SK-N-SH (cell line): Measurements from ENCODE around the gene SNHG17. TPM values are rescaled to one million over a fixed set of nuclear protein-coding genes. Genes with fewer than 3 reads are reported as not detected.
A peak's percentile ranks its signal among the peaks of the same experiment; 100 is the strongest.

Experiments used
- CTCF ChIA-PET: fragments of 300-600, 350-600 bp; formaldehyde crosslinking; extraction: SDS; loops from one replicate; lab custom pipeline; 2021; lab: Yijun Ruan, JAX
- POLR2A ChIA-PET: fragments of 350-600 bp; sonication (Branson Sonifier 250); formaldehyde crosslinking; extraction: SDS; loops from one replicate; lab custom pipeline; 2020; ENCODE audit warnings: antibody characterized with exemption, inconsistent platforms; lab: Yijun Ruan, JAX
- DNase-seq: peaks from one replicate; pipeline ENCODE4 v3.0.0; 2012
- H2AFZ ChIP-seq: fragments of 200-600 bp; sonication (generic); 2 replicates; pipeline ENCODE4 v1.8.1; 2016; ENCODE audit warnings: antibody characterized with exemption, mild to moderate bottlenecking, low read depth
- H3F3A ChIP-seq: fragments of 200-600 bp; sonication (generic); replicated peaks from 2 replicates; pipeline ENCODE3; 2016; ENCODE audit warnings: antibody characterized with exemption, mild to moderate bottlenecking; ENCODE audit not compliant: insufficient read depth
- H3K27ac ChIP-seq, 2 experiments: fragments of 200-500 bp in 1 of 2; fragments of 200-600 bp in 1 of 2; sonication (Bioruptor generic) in 1 of 2; sonication (generic), shearing (Covaris generic) in 1 of 2; 2 replicates each; pipeline versions ENCODE4 v1.5.1 to v1.6.1; 2014 to 2016; ENCODE audit warnings: low read depth in 2 of 2, inconsistent platforms in 1 of 2, low read length in 1 of 2, mild to moderate bottlenecking in 1 of 2, mixed read lengths in 1 of 2
- H3K27me3 ChIP-seq: fragments of 200-600 bp; sonication (generic), shearing (Covaris generic); 2 replicates; pipeline ENCODE4 v1.6.1; 2016; ENCODE audit warnings: mixed run types; ENCODE audit not compliant: insufficient read depth
- H3K36me3 ChIP-seq, 2 experiments: fragments of 200-500 bp in 1 of 2; fragments of 200-600 bp in 1 of 2; sonication (Bioruptor generic) in 1 of 2; sonication (generic) in 1 of 2; replicated peaks in 1 of 2; 2 replicates each; pipeline versions ENCODE3 to v1.5.1; 2014 to 2016; ENCODE audit warnings: low read length in 1 of 2, mild to moderate bottlenecking in 1 of 2; ENCODE audit not compliant: insufficient read depth in 2 of 2, control insufficient read depth in 1 of 2
- H3K4me1 ChIP-seq, 2 experiments: fragments of 200-500 bp in 1 of 2; fragments of 200-600 bp in 1 of 2; sonication (Bioruptor generic) in 1 of 2; sonication (generic), shearing (Covaris generic) in 1 of 2; 2 replicates each; pipeline versions ENCODE4 v1.5.1 to v1.6.1; 2014 to 2016; ENCODE audit warnings: low read depth in 1 of 2, low read length in 1 of 2, mixed run types in 1 of 2; ENCODE audit not compliant: insufficient read depth in 2 of 2, control insufficient read depth in 1 of 2
- H3K4me2 ChIP-seq: fragments of 200-600 bp; sonication (generic), shearing (Covaris generic); 2 replicates; pipeline ENCODE4 v1.6.1; 2017; ENCODE audit warnings: mixed run types
- H3K4me3 ChIP-seq, 2 experiments: fragments of 200-500 bp in 1 of 2; fragments of 200-600 bp in 1 of 2; sonication (Bioruptor generic) in 1 of 2; sonication (generic), shearing (Covaris generic) in 1 of 2; 2 replicates each; pipeline versions ENCODE4 v1.5.1 to v1.8.1; 2014 to 2016; ENCODE audit warnings: low read depth in 2 of 2, inconsistent platforms in 1 of 2, low read length in 1 of 2, mild to moderate bottlenecking in 1 of 2, mixed read lengths in 1 of 2, moderate library complexity in 1 of 2
- H3K79me2 ChIP-seq: fragments of 200-600 bp; sonication (generic); 2 replicates; pipeline ENCODE4 v1.8.1; 2017; ENCODE audit warnings: mild to moderate bottlenecking; ENCODE audit not compliant: insufficient read depth
- H3K9ac ChIP-seq: fragments of 200-600 bp; sonication (generic); 2 replicates; pipeline ENCODE4 v1.6.1; 2017; ENCODE audit warnings: mixed run types
- H3K9me2 ChIP-seq: fragments of 200-600 bp; sonication (generic); 2 replicates; pipeline ENCODE4 v1.6.1; 2017; ENCODE audit warnings: mixed run types
- H3K9me3 ChIP-seq: fragments of 200-600 bp; sonication (generic); 2 replicates; pipeline ENCODE4 v1.6.1; 2017; ENCODE audit warnings: mixed run types, mild to moderate bottlenecking, moderate library complexity
- H4K20me1 ChIP-seq: fragments of 200-600 bp; sonication (generic); 2 replicates; pipeline ENCODE4 v1.6.1; 2017; ENCODE audit warnings: mild to moderate bottlenecking, mixed run types; ENCODE audit not compliant: insufficient read depth
- ELF1 ChIP-seq: IDR thresholded peaks from 2 replicates; pipeline ENCODE4 v1.4.0; 2012
- EP300 ChIP-seq, 2 experiments: IDR thresholded peaks; 2 replicates each; pipeline versions ENCODE4 v1.4.0 to v1.6.1; 2012; ENCODE audit warnings: borderline replicate concordance in 1 of 2, low read depth in 1 of 2, low read length in 1 of 2
- EZH2phosphoT487 ChIP-seq: fragments of 200-600 bp; sonication (generic); IDR thresholded peaks from 2 replicates; pipeline ENCODE4 v1.6.1; 2017; ENCODE audit warnings: low read depth, mixed run types, mild to moderate bottlenecking, antibody characterized with exemption, moderate library complexity, borderline replicate concordance
- FOXJ3 ChIP-seq: sonication (generic); formaldehyde crosslinking; IDR thresholded peaks from 2 replicates; pipeline ENCODE4 v1.5.1; 2020; ENCODE audit warnings: mild to moderate bottlenecking, missing genetic modification reagents
- FOXM1 ChIP-seq: IDR thresholded peaks from 2 replicates; pipeline ENCODE4 v1.4.0; 2012; ENCODE audit warnings: low read depth, mild to moderate bottlenecking
- GABPA ChIP-seq: IDR thresholded peaks from 2 replicates; pipeline ENCODE4 v1.4.0; 2012; ENCODE audit warnings: low read depth, mild to moderate bottlenecking
- GATA2 ChIP-seq: sonication (generic); formaldehyde crosslinking; IDR thresholded peaks from 2 replicates; pipeline ENCODE4 v1.5.0; 2020; ENCODE audit warnings: mild to moderate bottlenecking, missing genetic modification reagents
- IRF3 ChIP-seq: fragments of 150-350 bp; IDR thresholded peaks from 2 replicates; pipeline ENCODE4 v1.6.1; 2016; ENCODE audit warnings: mild to moderate bottlenecking, low read depth, low read length
- MEF2A ChIP-seq: IDR thresholded peaks from 2 replicates; pipeline ENCODE4 v1.4.0; 2012; ENCODE audit warnings: low read depth, borderline replicate concordance
- NFIC ChIP-seq: IDR thresholded peaks from 2 replicates; pipeline ENCODE4 v1.4.0; 2012; ENCODE audit warnings: borderline replicate concordance
- NRF1 ChIP-seq: IDR thresholded peaks from 2 replicates; pipeline ENCODE4 v1.6.1; 2012; ENCODE audit warnings: low read depth, mild to moderate bottlenecking, low read length
- RAD21 ChIP-seq: IDR thresholded peaks from 2 replicates; pipeline ENCODE4 v1.6.1; 2012; ENCODE audit warnings: mild to moderate bottlenecking, low read length
- SMC3 ChIP-seq: IDR thresholded peaks from 2 replicates; pipeline ENCODE4 v1.6.1; 2012; ENCODE audit warnings: low read depth, low read length, improper control_type of control experiment
- TCF12 ChIP-seq: IDR thresholded peaks from 2 replicates; pipeline ENCODE4 v1.4.0; 2012
- USF1 ChIP-seq: IDR thresholded peaks from 2 replicates; pipeline ENCODE4 v1.4.0; 2012; ENCODE audit warnings: low read depth, borderline replicate concordance
- USF2 ChIP-seq: fragments of 150-350 bp; IDR thresholded peaks from 2 replicates; pipeline ENCODE4 v1.6.1; 2017; ENCODE audit warnings: antibody characterized with exemption, low read length, low read depth, borderline replicate concordance
- WGBS: methylation state at CpG from one replicate; pipeline ENCODE4 v1.1.6; 2017; ENCODE audit warnings: low lambda C conversion rate; 5-methylcytosine and 5-hydroxymethylcytosine counted together
- polyA plus RNA-seq, 3 experiments: library from polyadenylated mRNA; depleted of rRNA; stranded (reverse); fragments of >200 nt; gene quantifications; 2 replicates each; pipeline ENCODE4 v1.2.3, GENCODE V29; 2012

Gene SNHG17
- polyA plus RNA-seq, 1 of the 3 experiments (the other 2 are of a cell fraction), result 40.3 TPM

GRCh38 chr20:38395165-38395564 lies 40.0 kb downstream of the SNHG17 start:
- Histone ChIP-seq H4K20me1 (no peaks in the 10 kb centered on the region), H3K4me1 (no peaks in the 10 kb centered on the region; a peak in 2 of 4 replicates), H3K4me3 (no peak overlapping the region), H2AFZ (no peak overlapping the region), H3K79me2 (no peaks in the 10 kb centered on the region), H3K9ac (no peak overlapping the region), H3K27ac (no peak overlapping the region), H3K27me3 (no peaks in the 10 kb centered on the region; the same call in 1 of the 2 replicates), H3F3A (no peaks in the 10 kb centered on the region), H3K4me2 (no peak overlapping the region), H3K9me2 (no peaks in the 10 kb centered on the region), H3K36me3 (no peaks in the 10 kb centered on the region), H3K9me3 (no peaks in the 10 kb centered on the region)
- POLR2A ChIA-PET, result no interaction called here
- CTCF ChIA-PET, result interaction anchor here (2.9 kb wide), 1 partner anchor 13 kb away, joined by 21 read pairs; no protein-coding TSS in a partner anchor
- no peak for TF ChIP-seq SMC3
- TF ChIP-seq NRF1, result no peak
- TF ChIP-seq EZH2phosphoT487, result no peak
- no peak for TF ChIP-seq EP300 (IDR thresholded peaks at IDR 0.05; ENCODE audit: borderline replicate concordance in 1 of 2, low read depth in 1 of 2, low read length in 1 of 2)
- no peak for TF ChIP-seq MEF2A
- no peak for TF ChIP-seq FOXM1
- no peak for TF ChIP-seq TCF12
- TF ChIP-seq USF1, result no peak
- TF ChIP-seq NFIC, result no peak
- TF ChIP-seq USF2, result no peak
- no peak for TF ChIP-seq GABPA
- 20% methylated on average over 2 of the region's 2 CpGs for WGBS
- DNase-seq, result no peak

- Histone ChIP-seq H3K9me2 (no peaks in the 10 kb centered on the region), H3K9ac (no peak overlapping the region), H3K4me2 (no peak overlapping the region), H4K20me1 (no peaks in the 10 kb centered on the region), H3F3A (no peaks in the 10 kb centered on the region), H3K27ac (no peak overlapping the region), H3K27me3 (no peaks in the 10 kb centered on the region), H3K79me2 (no peaks in the 10 kb centered on the region), H3K4me3 (no peak overlapping the region), H3K9me3 (no peaks in the 10 kb centered on the region), H2AFZ (no peak overlapping the region), H3K4me1 (no peaks in the 10 kb centered on the region; a peak in 2 of 4 replicates), H3K36me3 (no peaks in the 10 kb centered on the region)
- ChIA-PET POLR2A (no interaction called here), CTCF (interaction anchor here (1.0 to 1.7 kb wide), 6 partner anchors 9 to 37 kb away, joined by 3 to 7 read pairs (median 4); no protein-coding TSS in a partner anchor)
- 16% methylated on average over 5 of the region's 5 CpGs for WGBS
- DNase-seq, result peak; percentile 53
- TF ChIP-seq GABPA (no peak), MEF2A (no peak), EP300 (IDR thresholded peaks at IDR 0.05; ENCODE audit: borderline replicate concordance in 1 of 2, low read depth in 1 of 2, low read length in 1 of 2) (peak in 1 of 2 experiments; percentile 48; a peak in 1 of 4 replicates), SMC3 (no peak), EZH2phosphoT487 (no peak), ELF1 (no peak), GATA2 (CRISPR knock-in tag) (peak; percentile 61; the same call in 1 of the 2 replicates), RAD21 (no peak), IRF3 (no peak), FOXJ3 (CRISPR knock-in tag) (no peak)
These were observed 41.9 kb downstream of the SNHG17 start for GRCh38 chr20:38393259-38393658.
